A549 (cell line): ENCODE data around the gene MACC1. TPM values are rescaled to one million over a fixed set of nuclear protein-coding genes. Genes with fewer than 3 reads are reported as not detected.

Experiments
- ATAC-seq, 2 experiments: fragments of 200-7000 bp in 1 of 2; fragments of >200 bp in 1 of 2; cut with Nextera tagmentation in 1 of 2; cut with Tn5 transposase in 1 of 2; 3 replicates each; pipeline versions ENCODE4 v1.8.0 to v1.9.1; 2018 to 2020; ENCODE audit warnings: mild to moderate bottlenecking in 1 of 2, moderate library complexity in 1 of 2
- CTCF ChIA-PET: fragments of 300-600 bp; sonication (Branson Sonifier 250); formaldehyde crosslinking; extraction: SDS; loops from one replicate; lab custom pipeline; 2021; ENCODE audit warnings: antibody characterized with exemption, inconsistent platforms; lab: Yijun Ruan, JAX
- POLR2A ChIA-PET: fragments of 350-600 bp; formaldehyde crosslinking; extraction: SDS; loops from one replicate; lab custom pipeline; 2021; ENCODE audit warnings: antibody characterized with exemption, inconsistent platforms; lab: Yijun Ruan, JAX
- DNase-seq, 2 experiments: peaks; one replicate each; pipeline versions ENCODE4 v3.0.0 to v3.0.0-alpha.2; 2011 to 2016; ENCODE audit warnings: low read depth in 1 of 2, low spot score in 1 of 2
- FAIRE-seq: peaks from 2 replicates; lab custom pipeline; 2011; peaks lifted over from hg19 to GRCh38; lab: Jason Lieb, UNC
- H3K27ac ChIP-seq, 2 experiments: fragments of >200 bp; sonication (Bioruptor Twin); formaldehyde crosslinking; 3 replicates each; pipeline ENCODE4 v1.5.1; 2016 to 2017
- H3K4me1 ChIP-seq: fragments of >200 bp; sonication (Bioruptor Twin); formaldehyde crosslinking; 3 replicates; pipeline ENCODE4 v1.6.1; 2016
- H3K4me2 ChIP-seq: fragments of >200 bp; sonication (Bioruptor Twin); formaldehyde crosslinking; 3 replicates; pipeline ENCODE4 v1.6.1; 2016
- H3K4me3 ChIP-seq: fragments of >200 bp; sonication (Bioruptor Twin); formaldehyde crosslinking; 3 replicates; pipeline ENCODE4 v1.5.1; 2016
- H3K9me3 ChIP-seq: fragments of >200 bp; sonication (Bioruptor Twin); formaldehyde crosslinking; 3 replicates; pipeline ENCODE4 v1.6.1; 2016
- BHLHE40 ChIP-seq: IDR thresholded peaks from 2 replicates; pipeline ENCODE4 v1.6.1; 2012; ENCODE audit warnings: low read depth, low read length, inconsistent platforms
- CBX8 ChIP-seq: fragments of 200-600 bp; sonication (generic); IDR thresholded peaks from 2 replicates; pipeline ENCODE4 v1.6.1; 2016
- CEBPB ChIP-seq, 2 experiments: fragments of >200 bp in 1 of 2; sonication (Bioruptor Twin) in 1 of 2; formaldehyde crosslinking in 1 of 2; IDR thresholded peaks; 2 replicates each; pipeline ENCODE4 v1.6.1; 2012 to 2016
- E2F6 ChIP-seq: IDR thresholded peaks from 2 replicates; pipeline ENCODE4 v1.6.1; 2012; ENCODE audit warnings: low read depth, borderline replicate concordance
- ELK1 ChIP-seq: fragments of 150-350 bp; IDR thresholded peaks from 2 replicates; pipeline ENCODE4 v1.6.1; 2014; ENCODE audit warnings: low read depth, mild to moderate bottlenecking, low read length
- ESRRA ChIP-seq: fragments of 150-350 bp; IDR thresholded peaks from 2 replicates; pipeline ENCODE4 v1.6.1; 2014; ENCODE audit warnings: mild to moderate bottlenecking, low read length, borderline replicate concordance
- FOSB ChIP-seq: fragments of 250-450 bp; sonication (Bioruptor Pico); IDR thresholded peaks from 2 replicates; pipeline ENCODE4 v1.5.0; 2020; ENCODE audit warnings: mild to moderate bottlenecking, moderate library complexity
- GATA3 ChIP-seq: IDR thresholded peaks from 2 replicates; pipeline ENCODE4 v1.6.1; 2012; ENCODE audit warnings: borderline replicate concordance
- HOXA7 ChIP-seq: fragments of 250-450 bp; sonication (Bioruptor Pico); IDR thresholded peaks from 2 replicates; pipeline ENCODE4 v1.5.0; 2020; ENCODE audit warnings: mild to moderate bottlenecking, moderate library complexity
- JUN ChIP-seq, 2 experiments: fragments of >200 bp; sonication (Bioruptor Twin); formaldehyde crosslinking; IDR thresholded peaks; 2 replicates in 1 of 2; 3 replicates in 1 of 2; pipeline ENCODE4 v1.6.1; 2016 to 2017
- MAFK ChIP-seq: fragments of 450-650 bp; IDR thresholded peaks from 2 replicates; pipeline ENCODE4 v1.6.1; 2014; ENCODE audit not compliant: partially characterized antibody
- MAX ChIP-seq: IDR thresholded peaks from 2 replicates; pipeline ENCODE4 v1.6.1; 2012
- MAZ ChIP-seq: fragments of 150-350 bp; IDR thresholded peaks from 2 replicates; pipeline ENCODE4 v1.6.1; 2014; ENCODE audit warnings: antibody characterized with exemption, low read depth, low read length, borderline replicate concordance
- MYC ChIP-seq: IDR thresholded peaks from 2 replicates; pipeline ENCODE4 v1.6.1; 2012; ENCODE audit warnings: mild to moderate bottlenecking, inconsistent platforms, low read length, improper control_type of control experiment, borderline replicate concordance
- NFE2L2 ChIP-seq: fragments of 150-350 bp; conservative IDR thresholded peaks from 2 replicates; pipeline ENCODE4 v1.6.1; 2014; ENCODE audit warnings: low read length
- NR3C1 ChIP-seq: fragments of >200 bp; sonication (Bioruptor Twin); formaldehyde crosslinking; IDR thresholded peaks from 3 replicates; pipeline ENCODE4 v1.6.1; 2017
- POLR2AphosphoS2 ChIP-seq: conservative IDR thresholded peaks from 2 replicates; pipeline ENCODE4 v1.6.1; 2012; ENCODE audit warnings: low read length, improper control_type of control experiment, inconsistent platforms
- RNF2 ChIP-seq: fragments of 200-600 bp; sonication (generic); IDR thresholded peaks from 2 replicates; pipeline ENCODE4 v1.6.1; 2016; ENCODE audit warnings: low read depth, mild to moderate bottlenecking, antibody characterized with exemption, moderate library complexity, borderline replicate concordance
- SREBF2 ChIP-seq: fragments of 450-650 bp; IDR thresholded peaks from 2 replicates; pipeline ENCODE4 v1.6.1; 2014; ENCODE audit warnings: mild to moderate bottlenecking, moderate library complexity
- TP53 ChIP-seq: fragments of 250-450 bp; sonication (Bioruptor Pico); IDR thresholded peaks from 2 replicates; pipeline ENCODE4 v1.5.0; 2021; ENCODE audit warnings: mild to moderate bottlenecking, moderate library complexity
- ZFP36 ChIP-seq: fragments of 450-650 bp; IDR thresholded peaks from 2 replicates; pipeline ENCODE4 v1.6.1; 2014; ENCODE audit warnings: borderline replicate concordance; ENCODE audit not compliant: partially characterized antibody
- ZNF302 ChIP-seq: fragments of 250-450 bp; sonication (Bioruptor Pico); IDR thresholded peaks from 2 replicates; pipeline ENCODE4 v1.9.0; 2021; ENCODE audit warnings: inconsistent platforms, mild to moderate bottlenecking, moderate library complexity
- WGBS: methylation state at CpG from one replicate; pipeline ENCODE4 v1.1.6; 2017; ENCODE audit errors: missing lambda C conversion rate; 5-methylcytosine and 5-hydroxymethylcytosine counted together
- polyA plus RNA-seq, 4 experiments: library from polyadenylated mRNA; depleted of rRNA in 3 of 4; stranded (reverse); fragments of >200 nt; fragmentation: RNase III in 1 of 4; extraction: RNeasy Plus Mini Kit Qiagen cat#74134 plus additional on column Dnase treatment in 1 of 4; gene quantifications; 2 replicates in 3 of 4; 3 replicates in 1 of 4; pipeline ENCODE4 v1.2.3, GENCODE V29; 2011 to 2017

MACC1 gene
- polyA plus RNA-seq, 2 of the 4 experiments (the other 2 are of a cell fraction): 0.01 TPM; not detected in 1

- FAIRE-seq (peak; percentile 36), DNase-seq (no peak), ATAC-seq (no peak)
- CTCF ChIA-PET: interaction anchor here (1.9 kb wide), 1 partner anchor 19 kb away, joined by 5 read pairs; no protein-coding TSS in a partner anchor
- 95% methylated on average over 2 of the region's 2 CpGs for WGBS
- TF ChIP-seq HOXA7 (CRISPR knock-in tag) (no peak), MYC (no peak)
- TF ChIP-seq, all 56 proteins: peak for 0
- Histone ChIP-seq H3K9me3 (no peaks in the 10 kb centered on the region), H3K4me2 (no peak overlapping the region), H3K4me1 (peaks cover 20% of the 10 kb centered on the region; the same call in 2 of the 3 replicates), H3K27ac (no peak overlapping the region), H3K4me3 (no peak overlapping the region)
- POLR2A ChIA-PET: no interaction called here
Measured at GRCh38 chr7:20153567-20153966, 63.6 kb downstream of the MACC1 start.

GRCh38 chr7:20152511-20152910 is 64.7 kb downstream of the MACC1 start:
- Histone ChIP-seq H3K9me3 (no peaks in the 10 kb centered on the region), H3K4me3 (no peak overlapping the region), H3K4me2 (peak overlapping the region; percentile 38), H3K4me1 (peaks cover 20% of the 10 kb centered on the region; the same call in 2 of the 3 replicates), H3K27ac (no peak overlapping the region)
- ATAC-seq (peak in 1 of 2 experiments; percentile 29; a peak in 2 of 6 replicates), DNase-seq (no peak), FAIRE-seq (no peak)
- TF ChIP-seq MAFK (no peak), FOSB (CRISPR knock-in tag) (no peak), BHLHE40 (no peak), SREBF2 (no peak), TP53 (no peak), JUN (IDR thresholded peaks at IDR 0.05) (no peak), ELK1 (no peak), GATA3 (no peak), MAX (no peak), E2F6 (no peak), ESRRA (no peak), CBX8 (no peak), CEBPB (IDR thresholded peaks at IDR 0.05) (no peak), NR3C1 (no peak)
- CTCF ChIA-PET: interaction anchor here (1.0 kb wide), 3 partner anchors 9 to 405 kb away, joined by 3 to 5 read pairs (median 4); no protein-coding TSS in a partner anchor
- POLR2A ChIA-PET: no interaction called here

GRCh38 chr7:20151708-20152456 is 65.3 kb downstream of the MACC1 start:
- ChIA-PET CTCF (interaction anchor here (1.0 kb wide), 3 partner anchors 9 to 404 kb away, joined by 3 to 5 read pairs (median 4); no protein-coding TSS in a partner anchor), POLR2A (no interaction called here)
- H3K27ac ChIP-seq: peak overlapping the region in 1 of 2 experiments; percentile 33; a peak in 1 of 6 replicates
- TF ChIP-seq ZFP36 (no peak), RNF2 (no peak), ZNF302 (CRISPR knock-in tag) (no peak), JUN (IDR thresholded peaks at IDR 0.05) (no peak), MAZ (no peak), NFE2L2 (no peak), HOXA7 (CRISPR knock-in tag) (no peak), POLR2AphosphoS2 (no peak)
- H3K4me2 ChIP-seq: peak overlapping the region; percentile 38
- no peaks in the 10 kb centered on the region for H3K9me3 ChIP-seq
- DNase-seq (no peak), FAIRE-seq (no peak), ATAC-seq (no peak)
- peaks cover 20% of the 10 kb centered on the region; the same call in 2 of the 3 replicates for H3K4me1 ChIP-seq
- 82% methylated on average over 4 of the region's 4 CpGs for WGBS
- no peak overlapping the region for H3K4me3 ChIP-seq
